Right renal cortex interstitium (tissue), 3 donors: ENCODE data around the gene CHCHD4. TPM values are rescaled to one million over a fixed set of nuclear protein-coding genes. Genes with fewer than 3 reads are reported as not detected.

Experiments
- DNase-seq, 3 donors: peaks; one replicate each; pipeline ENCODE4 v3.0.0-alpha.2; 2013; ENCODE audit warnings: low read depth in 3 of 3, low spot score in 2 of 3
- polyA plus RNA-seq, 3 donors: library from polyadenylated mRNA; unstranded; fragments of 120-200 nt; gene quantifications; one replicate each; pipeline ENCODE4 v1.2.1, GENCODE V29; 2013; ENCODE audit not compliant: insufficient read length in 3 of 3

Gene CHCHD4
- polyA plus RNA-seq, 3 donors, result 20.7 to 21.9 (median 21.0) TPM

GRCh38 chr3:14138109-14138877, 13.6 kb upstream of the CHCHD4 start:
- DNase-seq, result no peak

- no peak for DNase-seq
Observed at GRCh38 chr3:14137445-14137844, 12.8 kb upstream of the CHCHD4 start.

GRCh38 chr3:14137004-14137403, 12.3 kb upstream of the CHCHD4 start:
- no peak for DNase-seq

GRCh38 chr3:14135581-14135980, 10.9 kb upstream of the CHCHD4 start:
- DNase-seq, result no peak

GRCh38 chr3:14134291-14134690, 9.6 kb upstream of the CHCHD4 start:
- no peak for DNase-seq

- DNase-seq, result no peak
Observed at GRCh38 chr3:14133876-14134275, 9.2 kb upstream of the CHCHD4 start.

- no peak for DNase-seq
Observed at GRCh38 chr3:14133188-14133800, 8.6 kb upstream of the CHCHD4 start.

- no peak for DNase-seq
Observed at GRCh38 chr3:14132689-14133088, 8.0 kb upstream of the CHCHD4 start.

- DNase-seq, result no peak
Observed at GRCh38 chr3:14132120-14132519, 7.5 kb upstream of the CHCHD4 start.

GRCh38 chr3:14131134-14131533, 6.5 kb upstream of the CHCHD4 start:
- DNase-seq, result no peak

GRCh38 chr3:14130707-14131106, 6.0 kb upstream of the CHCHD4 start:
- no peak for DNase-seq

- DNase-seq, result no peak
Observed at GRCh38 chr3:14130230-14130629, 5.6 kb upstream of the CHCHD4 start.

GRCh38 chr3:14129296-14129695, 4.6 kb upstream of the CHCHD4 start:
- no peak for DNase-seq

GRCh38 chr3:14128724-14129123, 4.1 kb upstream of the CHCHD4 start:
- no peak for DNase-seq

GRCh38 chr3:14127516-14128161, 3.0 kb upstream of the CHCHD4 start:
- DNase-seq, result no peak

GRCh38 chr3:14126887-14127505, 2.3 kb upstream of the CHCHD4 start:
- DNase-seq, result no peak

- DNase-seq, result no peak
Observed at GRCh38 chr3:14126017-14126886, 1.6 kb upstream of the CHCHD4 start.

GRCh38 chr3:14125193-14126016, 735 bp upstream of the CHCHD4 start:
- peak in 1 of 3 donors; percentile 59 for DNase-seq

GRCh38 chr3:14124223-14124614, 451 bp downstream of the CHCHD4 start:
- no peak for DNase-seq
